Melanocyte of skin (primary cell): ENCODE data around the gene AQP9. TPM values are rescaled to one million over a fixed set of nuclear protein-coding genes. Genes with fewer than 3 reads are reported as not detected.

Experiments
- small RNA-seq, 2 donors: library from RNA; depleted of rRNA; stranded (forward); fragments of <200 nt; gene quantifications; one replicate each; pipeline ENCODE3, GENCODE V24; 2012
- total RNA-seq, 2 donors: library from RNA; depleted of rRNA; stranded (reverse); fragments of >200 nt; gene quantifications; 2 replicates each; pipeline ENCODE4 v1.2.3, GENCODE V29; 2012

AQP9 gene, protein sequence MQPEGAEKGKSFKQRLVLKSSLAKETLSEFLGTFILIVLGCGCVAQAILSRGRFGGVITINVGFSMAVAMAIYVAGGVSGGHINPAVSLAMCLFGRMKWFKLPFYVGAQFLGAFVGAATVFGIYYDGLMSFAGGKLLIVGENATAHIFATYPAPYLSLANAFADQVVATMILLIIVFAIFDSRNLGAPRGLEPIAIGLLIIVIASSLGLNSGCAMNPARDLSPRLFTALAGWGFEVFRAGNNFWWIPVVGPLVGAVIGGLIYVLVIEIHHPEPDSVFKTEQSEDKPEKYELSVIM
- under 1 TPM in 1 of 2 donors, not detected in 1; 0.34 TPM for total RNA-seq

DNA sequence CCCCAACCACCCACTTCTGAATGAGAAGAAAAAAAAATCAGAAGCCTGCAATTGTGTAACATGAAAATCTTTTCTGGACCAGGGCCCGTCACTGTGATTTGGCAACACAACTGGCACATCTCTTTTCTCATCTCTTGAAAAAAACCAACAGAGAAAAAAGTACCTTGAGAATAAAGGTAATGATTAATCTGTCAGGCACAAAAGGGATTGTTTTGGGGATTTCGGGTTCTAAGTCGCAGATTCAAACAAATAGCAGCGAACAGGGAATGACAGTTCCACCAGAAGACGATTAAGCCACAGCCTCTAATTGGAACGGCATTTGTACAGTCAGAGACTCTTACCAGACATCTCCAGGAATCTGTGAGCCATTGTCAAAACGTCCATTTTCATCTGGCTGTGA lies at the start of gene AQP9:
Gene AQP9, plus strand, starts transcription at position 276 of the 400 bp plus-strand sequence. CDS start 185 bp downstream, outside the sequence.

Small RNA genes lying within 50 kb of the gene (small RNA-seq; reads per million reads assigned to genes)
- 0 reads per million in 2 donors for gene MTCO3P23

Other genes with a start within 250 kb of the AQP9 start
- gene ALDH1A2, start 72.7 kb upstream of the AQP9 start, total RNA-seq, result 1 to 10 TPM; 1.3 to 2.4 TPM